22Rv1 (cell line): ENCODE results near the gene TNIP1.

ENCODE experiments used
- H3K27ac ChIP-seq: fragments of 450-650 bp; 2 replicates; pipeline ENCODE4 v1.5.1; 2017
- ZFX ChIP-seq: fragments of 450-650 bp; IDR thresholded peaks from 2 replicates; pipeline ENCODE4 v1.6.1; 2017; ENCODE audit warnings: antibody characterized with exemption, borderline replicate concordance
- TF ChIP-seq, protein P1 (sequence below): fragments of 450-650 bp; IDR thresholded peaks from 2 replicates; pipeline ENCODE4 v1.5.1; 2017; ENCODE audit warnings: mild to moderate bottlenecking

The TNIP1 gene

DNA sequence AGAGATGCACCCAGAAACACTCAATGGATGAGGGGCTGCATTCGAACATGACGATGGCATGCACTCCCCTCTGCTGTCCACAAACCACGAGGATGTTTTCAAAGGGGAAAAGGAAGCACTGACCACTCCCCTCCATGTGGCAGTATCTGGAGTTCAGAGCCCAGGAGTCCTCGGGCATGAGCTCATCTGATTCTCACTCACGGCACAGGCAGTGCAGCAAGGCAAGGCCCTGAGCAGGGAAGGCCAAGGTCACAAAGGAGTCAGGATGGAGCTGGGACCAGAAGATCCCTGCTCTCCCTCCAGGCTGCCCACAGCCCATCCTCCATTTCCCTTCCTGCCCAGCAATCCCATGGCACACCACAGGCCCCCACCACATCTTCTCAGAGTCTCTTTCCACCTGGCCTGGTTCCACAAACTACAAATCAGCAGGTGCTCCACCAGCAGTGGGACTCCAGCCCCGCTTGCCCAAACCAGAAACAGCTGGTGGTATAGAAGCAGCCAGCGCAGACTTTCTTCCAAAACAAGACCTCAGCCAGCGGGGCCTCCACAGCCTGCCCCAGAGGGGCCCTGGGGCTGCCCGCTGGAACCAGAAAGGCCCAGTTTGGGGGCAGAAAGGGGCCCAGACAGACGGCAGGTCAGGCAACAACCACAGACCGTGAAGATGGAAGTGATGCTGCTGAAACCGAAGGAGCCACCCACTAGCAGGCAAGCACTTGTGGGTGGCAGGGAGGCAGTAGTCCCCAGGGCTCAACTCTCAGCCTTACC is 12.2 kb downstream of the TNIP1 start:
- no peak for TF ChIP-seq ZFX
- TF ChIP-seq, protein P1, sequence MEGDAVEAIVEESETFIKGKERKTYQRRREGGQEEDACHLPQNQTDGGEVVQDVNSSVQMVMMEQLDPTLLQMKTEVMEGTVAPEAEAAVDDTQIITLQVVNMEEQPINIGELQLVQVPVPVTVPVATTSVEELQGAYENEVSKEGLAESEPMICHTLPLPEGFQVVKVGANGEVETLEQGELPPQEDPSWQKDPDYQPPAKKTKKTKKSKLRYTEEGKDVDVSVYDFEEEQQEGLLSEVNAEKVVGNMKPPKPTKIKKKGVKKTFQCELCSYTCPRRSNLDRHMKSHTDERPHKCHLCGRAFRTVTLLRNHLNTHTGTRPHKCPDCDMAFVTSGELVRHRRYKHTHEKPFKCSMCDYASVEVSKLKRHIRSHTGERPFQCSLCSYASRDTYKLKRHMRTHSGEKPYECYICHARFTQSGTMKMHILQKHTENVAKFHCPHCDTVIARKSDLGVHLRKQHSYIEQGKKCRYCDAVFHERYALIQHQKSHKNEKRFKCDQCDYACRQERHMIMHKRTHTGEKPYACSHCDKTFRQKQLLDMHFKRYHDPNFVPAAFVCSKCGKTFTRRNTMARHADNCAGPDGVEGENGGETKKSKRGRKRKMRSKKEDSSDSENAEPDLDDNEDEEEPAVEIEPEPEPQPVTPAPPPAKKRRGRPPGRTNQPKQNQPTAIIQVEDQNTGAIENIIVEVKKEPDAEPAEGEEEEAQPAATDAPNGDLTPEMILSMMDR = no peak
- H3K27ac ChIP-seq = no peak overlapping the region

DNA sequence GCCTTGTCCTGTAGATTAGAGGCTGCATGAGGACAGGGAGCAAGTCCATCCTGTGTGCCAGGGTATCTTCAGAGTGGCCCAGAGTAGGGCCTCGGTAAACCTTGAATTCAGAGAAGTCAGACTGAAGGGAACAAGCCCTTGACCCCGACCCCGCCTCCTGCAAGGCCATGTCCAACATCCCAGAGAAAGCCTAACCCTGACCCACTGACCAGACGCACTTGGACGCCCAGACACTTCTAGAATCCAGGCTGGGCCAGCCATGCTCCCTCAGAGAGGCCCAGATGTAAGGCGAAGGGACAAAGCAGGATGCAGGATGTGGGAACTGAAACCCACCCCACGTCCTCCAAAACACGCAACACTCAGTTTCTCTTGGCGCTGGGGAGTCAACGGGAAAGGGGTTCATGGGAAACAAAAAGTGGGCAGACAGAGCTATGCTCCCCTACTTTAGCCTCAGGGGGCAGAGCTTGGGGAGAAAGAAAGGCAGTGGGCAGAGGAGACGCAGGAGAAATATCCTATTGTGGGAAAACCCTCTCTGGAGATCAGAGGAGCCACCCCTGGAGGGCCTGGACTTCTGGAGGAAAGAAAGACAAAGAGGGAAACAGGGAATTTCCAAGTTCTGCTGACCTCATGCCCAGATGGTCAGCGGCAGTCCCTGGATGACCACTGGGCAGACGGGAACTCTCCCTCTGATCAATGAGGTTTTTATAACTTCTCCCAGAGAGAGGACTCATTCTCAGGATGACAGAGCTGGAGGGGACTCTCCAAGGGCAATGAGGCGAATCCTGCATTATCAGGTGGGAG is 13.0 kb downstream of the TNIP1 start:
- H3K27ac ChIP-seq = no peak overlapping the region
- no peak for TF ChIP-seq ZFX

DNA sequence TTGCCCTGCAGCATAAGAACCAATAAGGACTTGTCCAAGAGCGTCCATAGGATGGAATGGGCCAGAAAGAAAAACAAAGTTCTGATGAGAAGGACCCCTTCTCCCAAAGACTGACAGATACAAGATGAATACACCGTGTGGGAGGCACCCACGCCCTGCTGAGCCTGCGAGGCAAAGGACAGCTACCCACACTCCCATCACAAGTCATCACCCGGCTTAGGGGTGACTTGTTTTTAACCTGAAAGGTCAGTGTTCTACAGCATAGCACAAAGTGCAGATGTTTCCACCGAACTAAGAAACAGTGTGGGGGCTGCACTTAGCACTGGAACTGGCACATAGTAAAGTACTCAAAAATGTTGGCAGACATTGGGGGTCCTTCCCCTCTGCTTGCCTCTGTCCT is 13.9 kb downstream of the TNIP1 start:
- TF ChIP-seq, protein P1 = no peak
- no peak for TF ChIP-seq ZFX
- no peak overlapping the region for H3K27ac ChIP-seq

DNA sequence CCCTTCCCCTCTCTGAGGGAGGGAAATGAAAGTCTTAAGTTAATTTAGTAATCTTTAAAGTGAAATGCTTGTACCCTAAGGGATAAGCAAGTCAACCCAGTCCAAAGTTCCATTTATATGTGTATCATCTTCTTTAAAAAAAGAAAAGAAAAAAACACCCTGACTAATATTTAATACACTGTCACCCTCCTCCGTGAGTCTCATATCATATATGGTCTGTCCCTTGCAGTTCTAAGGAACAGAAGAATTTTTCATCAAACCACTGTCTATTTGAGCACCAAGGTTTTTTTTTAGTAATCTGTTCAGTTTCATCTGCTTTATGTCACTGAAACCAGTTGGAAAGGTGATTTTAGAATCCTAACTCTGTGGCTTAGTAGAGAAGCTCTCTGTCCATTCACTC is 15.2 kb downstream of the TNIP1 start:
- H3K27ac ChIP-seq = no peak overlapping the region
- no peak for TF ChIP-seq ZFX
- TF ChIP-seq, protein P1 = no peak

DNA sequence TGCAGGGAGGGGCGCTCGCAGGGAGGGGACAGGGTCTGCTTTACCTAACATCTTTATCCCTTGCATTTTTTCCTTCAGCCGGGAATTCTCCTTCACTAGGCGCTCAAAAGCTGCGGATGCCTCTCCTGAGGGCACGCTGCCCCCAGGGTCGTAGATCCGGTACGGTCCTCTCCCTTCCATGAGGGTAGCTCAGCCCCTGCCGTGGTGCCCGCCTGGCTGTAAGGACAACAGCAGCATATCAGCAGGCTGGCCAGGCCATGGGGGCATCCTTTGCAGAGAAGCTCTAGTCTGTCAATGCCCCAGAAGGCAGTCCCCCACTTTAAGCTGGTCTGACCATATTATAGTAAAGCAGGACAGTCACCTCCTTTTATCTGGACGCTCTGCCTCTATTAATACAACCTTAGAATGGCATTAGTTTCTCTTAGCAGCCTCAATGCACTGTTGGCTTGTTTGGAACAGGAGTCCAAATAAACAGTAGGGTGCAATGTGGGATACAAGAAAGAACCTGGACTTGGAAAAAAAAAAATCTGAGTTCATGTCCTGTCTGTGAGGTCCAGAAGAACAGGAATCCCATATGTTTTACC is 15.8 kb downstream of the TNIP1 start:
- no peak for TF ChIP-seq ZFX
- TF ChIP-seq, protein P1 = no peak
- no peak overlapping the region for H3K27ac ChIP-seq

DNA sequence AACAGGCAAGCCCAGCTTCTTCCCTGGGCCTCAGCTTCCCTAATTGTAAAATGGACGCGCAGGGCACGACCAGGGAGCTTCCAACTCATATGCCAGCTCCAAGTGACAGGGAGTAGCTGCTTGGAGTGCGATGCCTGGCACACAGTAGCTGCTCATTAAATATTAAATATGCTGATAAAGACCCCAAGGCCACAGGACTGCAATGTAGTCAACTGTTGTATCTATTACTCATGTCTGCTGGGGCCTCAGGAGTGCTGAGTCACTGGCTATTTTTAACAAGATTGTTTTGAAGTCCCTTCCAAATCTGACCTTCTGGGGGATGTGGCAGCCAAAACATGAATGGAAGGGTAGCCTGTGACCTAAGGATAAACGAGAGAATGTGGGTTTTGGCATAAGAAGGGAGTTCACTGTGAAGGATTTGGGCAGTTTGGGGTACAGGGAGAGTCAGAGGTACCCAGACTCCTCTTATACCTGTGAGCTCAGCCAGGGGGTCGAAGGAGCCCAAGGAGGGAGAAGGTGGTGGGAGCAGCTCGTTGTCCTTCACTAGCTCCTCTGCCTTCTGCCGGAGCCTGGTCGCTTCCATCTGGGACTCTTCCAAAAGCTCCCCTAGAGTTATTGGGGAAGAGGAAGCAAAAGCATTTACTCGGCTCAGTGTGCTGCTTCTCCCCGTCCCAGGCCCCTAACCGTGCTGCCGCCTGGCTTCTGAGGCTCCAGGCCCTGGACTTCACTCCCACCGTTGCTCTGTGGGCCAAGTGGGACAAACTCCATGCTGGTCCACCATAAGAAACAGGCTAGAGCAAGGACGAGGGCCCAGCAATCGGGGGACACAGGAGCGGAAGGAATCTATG is 17.5 kb downstream of the TNIP1 start:
- TF ChIP-seq, protein P1 = no peak
- TF ChIP-seq ZFX = no peak
- no peak overlapping the region for H3K27ac ChIP-seq
